Posterior cingulate gyrus (tissue), 11 donors: ENCODE data around the gene ATP9A.
"Not testable (repeated sequence)": the region's sequence is repeated elsewhere in the genome, so short reads cannot be mapped to it uniquely, and the experiment has no call there.

Experiments used
- DNase-seq, 10 donors: peaks; one replicate each; pipeline versions ENCODE4 v3.0.0 to v3.0.0-alpha.2; 2020 to 2021; ENCODE audit warnings: mixed read lengths in 3 of 10
- intact Hi-C: fragments of 100-400 bp; cut with DNase I; formaldehyde crosslinking; loops from one replicate; pipeline ENCODE4 v1.15.1; 2023

The ATP9A gene

DNA sequence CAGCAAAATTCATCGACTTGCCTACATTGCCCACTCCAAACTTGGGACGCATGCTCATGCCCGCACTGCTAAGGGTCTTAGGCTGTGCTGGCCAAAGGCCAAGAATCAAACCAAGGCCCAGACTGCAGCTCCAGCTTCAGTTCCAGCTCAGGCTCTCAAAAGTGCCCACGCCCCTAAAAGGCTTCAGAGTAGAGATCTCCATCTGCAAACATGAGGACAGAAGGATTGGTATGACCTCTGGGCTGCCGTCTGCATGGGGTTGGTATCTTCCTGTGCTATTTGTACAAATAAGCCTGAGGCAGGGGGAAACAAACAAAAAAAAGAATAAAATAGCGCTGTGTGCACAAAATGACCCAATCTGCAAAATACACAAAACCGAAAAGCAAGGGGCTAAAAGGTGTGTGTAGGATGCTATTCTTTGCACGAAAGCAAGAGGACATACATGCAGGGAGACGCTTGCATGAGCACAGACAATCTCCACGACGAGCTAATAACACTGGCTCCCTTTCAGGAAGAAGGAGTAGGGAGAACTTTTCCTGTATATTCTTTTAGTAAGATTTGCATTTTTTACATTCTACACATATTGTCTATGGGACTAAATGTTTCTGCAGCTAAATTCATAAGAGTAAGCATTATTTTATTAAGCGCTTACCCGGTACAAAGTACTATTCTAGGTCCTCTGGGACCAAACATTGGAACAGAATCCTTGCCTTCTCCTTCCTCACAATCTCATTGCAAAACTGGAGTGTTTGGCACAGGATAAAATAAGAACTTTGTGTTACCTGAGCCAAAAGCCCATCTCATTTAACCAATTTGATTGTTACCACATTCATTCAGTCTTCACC lies 33.1 kb downstream of the ATP9A start:
- DNase-seq = peak in 1 of 10 donors; percentile 58
- intact Hi-C loops = no loop called here

DNA sequence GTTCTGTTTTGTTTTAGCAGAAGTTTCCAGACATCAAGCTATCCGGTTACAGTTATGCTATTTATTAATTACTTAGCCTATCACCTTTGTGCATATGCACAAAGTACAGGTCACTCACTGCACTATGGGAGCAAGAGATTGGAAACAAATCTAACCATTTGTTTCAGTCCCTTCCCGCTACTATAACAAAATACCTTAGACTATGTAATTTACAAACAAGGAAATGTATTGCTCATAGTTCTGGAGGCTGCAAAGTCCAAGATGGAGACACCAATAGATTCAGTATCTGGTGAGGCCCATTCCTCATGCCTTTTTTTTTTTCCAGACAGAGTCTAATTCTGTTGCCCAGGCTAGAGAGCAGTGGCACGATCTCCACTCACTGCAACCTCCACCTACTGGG lies 35.1 kb downstream of the ATP9A start:
- intact Hi-C loops = no loop called here
- DNase-seq = no peak

DNA sequence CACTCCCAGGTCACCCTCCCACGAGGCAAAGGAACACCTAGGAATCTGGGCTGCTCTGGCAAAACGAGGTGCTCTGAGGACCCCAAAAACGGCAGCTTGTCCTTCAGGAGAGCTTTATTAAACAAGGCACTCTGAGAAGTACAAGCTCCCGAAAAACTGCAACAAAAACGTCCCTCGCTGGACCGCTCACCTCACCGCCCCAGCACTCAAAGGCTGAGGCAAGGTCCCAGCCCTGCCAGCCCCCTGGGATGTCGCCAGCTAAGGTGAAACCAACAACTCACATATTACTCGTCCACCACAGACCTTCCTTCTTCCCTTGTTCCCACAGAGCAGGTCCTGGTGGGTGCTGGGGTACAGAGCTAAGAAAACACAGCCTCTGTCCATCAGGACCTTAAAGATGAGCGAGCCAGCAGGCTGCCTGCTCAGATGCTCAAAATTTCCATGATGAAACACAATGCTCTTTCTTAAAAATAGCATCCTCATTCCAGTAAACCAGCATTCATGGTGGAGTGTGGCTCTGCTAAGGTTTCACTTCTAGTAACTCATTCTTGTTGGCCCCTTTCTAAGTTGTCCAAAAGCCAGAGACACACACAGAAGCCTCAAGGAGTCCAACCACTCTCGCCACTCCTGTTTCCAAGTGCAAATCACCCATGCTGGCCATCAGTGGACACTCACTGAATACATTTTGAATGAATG lies 35.9 kb downstream of the ATP9A start:
- DNase-seq = peak in 2 of 10 donors; percentile 18 to 79
- intact Hi-C loops = no loop called here

DNA sequence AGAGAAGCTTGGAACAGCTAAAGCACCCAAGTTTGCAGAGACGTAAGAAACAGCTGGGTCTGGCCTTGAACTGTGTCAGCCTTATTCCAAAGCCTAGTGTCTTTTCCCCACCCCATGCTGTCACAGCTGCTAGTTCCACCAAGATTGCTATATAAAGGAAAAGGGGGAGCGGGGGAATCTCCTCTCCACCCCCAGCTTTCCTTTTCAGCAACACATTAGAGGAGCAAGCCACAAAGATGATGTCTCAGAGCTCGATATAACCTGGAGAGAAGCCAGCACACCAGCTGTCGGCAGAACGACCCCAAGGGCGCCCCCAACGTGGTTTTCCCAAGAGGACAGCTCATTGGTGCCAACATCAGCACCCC lies 36.5 kb downstream of the ATP9A start:
- intact Hi-C loops = no loop called here
- DNase-seq = peak in 1 of 10 donors; percentile 22

DNA sequence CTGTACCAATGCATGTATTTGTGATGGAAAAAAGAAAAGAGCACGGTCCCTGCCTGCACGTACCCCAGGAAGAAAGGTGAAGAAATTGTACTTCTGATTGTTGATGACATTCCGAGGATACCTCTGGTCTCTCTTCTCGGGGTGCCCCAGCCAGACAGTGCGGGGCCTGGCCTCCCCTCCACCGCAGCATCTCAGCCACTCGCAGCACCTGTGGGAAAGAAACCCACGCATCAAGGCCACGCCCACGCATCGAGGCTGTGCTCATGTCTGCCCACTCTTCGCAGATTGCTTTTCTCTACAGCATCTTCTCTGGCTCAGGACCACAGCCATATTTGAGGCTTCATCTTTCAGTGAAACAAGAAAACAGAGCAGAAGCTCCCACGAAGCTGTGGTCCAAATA lies 38.4 kb downstream of the ATP9A start:
- intact Hi-C loops = no loop called here
- peak in 3 of 10 donors; percentile 37 to 85 (median 77) for DNase-seq

DNA sequence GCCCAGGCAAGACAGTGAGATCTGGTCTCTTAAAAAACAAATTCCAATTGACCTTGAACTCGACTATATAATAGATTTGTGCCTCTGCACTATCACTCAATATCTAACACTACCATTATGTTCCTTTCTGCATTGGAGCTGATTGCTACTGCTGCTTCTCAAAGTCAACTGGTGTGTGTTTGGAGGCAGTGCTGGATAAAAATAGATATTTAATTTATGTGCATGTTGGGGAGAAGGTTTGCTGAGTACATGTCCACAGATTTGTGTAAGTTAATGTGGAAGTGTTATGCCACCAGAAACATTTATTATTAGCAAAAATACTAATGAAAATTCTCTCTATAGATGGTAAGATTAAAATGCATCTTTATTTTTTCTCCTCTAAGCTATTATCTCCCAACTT lies 39.5 kb downstream of the ATP9A start:
- DNase-seq = no peak

DNA sequence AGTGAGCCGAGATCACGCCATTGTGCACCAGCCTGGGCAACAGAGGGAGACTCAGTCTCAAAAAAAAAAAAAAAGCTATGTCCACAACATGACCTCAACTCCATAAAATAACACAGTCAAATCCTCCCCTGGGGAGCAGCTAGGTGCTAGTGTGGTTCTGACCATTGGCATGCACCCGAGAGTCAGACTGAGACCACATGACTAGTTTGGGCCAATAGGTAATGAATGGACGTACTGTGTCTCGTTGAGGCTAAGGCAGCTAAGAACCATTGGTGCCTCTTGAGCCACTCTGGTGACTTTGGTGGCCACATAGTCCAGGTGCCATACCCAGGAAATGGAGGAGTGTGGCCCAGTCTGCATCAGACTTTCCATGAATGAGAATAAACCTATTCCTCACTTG lies 40.3 kb downstream of the ATP9A start:
- intact Hi-C loops = no loop called here
- peak in 1 of 10 donors; percentile 28 for DNase-seq

More for the DNA sequence above, 39.5 kb downstream of the ATP9A start:
- intact Hi-C loops = no loop called here

DNA sequence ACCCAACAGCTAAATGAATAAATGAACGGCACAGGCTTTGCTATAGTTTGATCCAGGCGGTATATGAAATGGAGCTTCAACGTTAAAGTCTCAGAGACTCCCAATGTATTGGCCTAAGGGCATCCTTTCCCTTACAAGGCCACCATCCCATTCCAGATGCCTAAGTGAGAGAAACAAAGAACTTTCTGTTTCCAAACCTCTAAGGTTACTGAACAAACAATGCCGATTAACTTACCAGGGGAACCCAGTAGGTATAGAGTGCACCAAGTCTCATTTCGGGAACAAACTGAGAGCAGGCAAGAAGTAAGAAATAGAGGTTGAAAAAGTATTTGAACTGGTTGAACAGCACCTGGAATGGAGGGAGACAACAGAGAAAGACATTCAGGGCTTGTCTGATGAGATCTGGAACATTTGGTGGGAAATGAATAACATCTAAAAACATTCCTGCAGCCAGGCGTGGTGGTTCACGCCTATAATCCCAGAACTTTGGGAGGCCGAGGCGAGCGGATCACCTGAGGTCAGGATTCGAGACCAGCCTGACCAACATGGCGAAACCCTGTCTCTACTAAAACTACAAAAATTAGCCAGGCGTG lies 42.5 kb downstream of the ATP9A start:
- no peak for DNase-seq
- intact Hi-C loops = no loop called here

DNA sequence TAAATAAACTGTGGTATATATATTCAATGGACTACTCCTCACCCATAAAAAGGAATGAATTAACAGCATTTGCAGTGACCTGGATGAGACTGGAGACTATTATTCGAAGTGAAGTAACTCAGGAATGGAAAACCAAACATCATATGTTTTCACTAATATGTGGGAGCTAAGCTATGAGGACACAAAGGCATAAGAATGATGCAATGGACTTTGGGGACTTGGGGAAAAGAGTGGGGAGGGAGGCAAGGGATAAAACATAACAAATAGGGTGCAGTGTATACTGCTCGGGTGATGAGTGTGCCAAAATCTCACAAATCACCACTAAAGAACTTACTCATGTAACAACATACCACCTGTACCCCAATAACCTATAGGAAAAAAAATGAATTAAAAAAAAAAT lies 45.2 kb downstream of the ATP9A start:
- intact Hi-C loops, DNase-seq: not testable (repeated sequence)

DNA sequence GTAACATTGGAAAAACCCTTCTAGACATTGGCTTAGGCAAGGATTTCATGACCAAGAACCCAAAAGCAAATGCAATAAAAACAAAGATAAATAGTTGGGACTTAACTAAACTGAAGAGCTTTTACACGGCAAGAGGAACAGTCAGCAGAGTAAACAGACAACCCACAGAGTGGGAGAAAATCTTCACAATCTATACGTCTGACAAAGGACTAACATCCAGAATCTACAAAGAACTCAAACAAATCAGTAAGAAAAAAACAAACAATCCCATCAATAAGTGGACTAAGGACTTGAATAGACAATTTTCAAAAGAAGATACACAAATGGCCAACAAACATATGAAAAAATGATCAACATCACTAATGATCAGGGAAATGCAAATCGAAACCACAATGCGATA lies 45.9 kb downstream of the ATP9A start:
- DNase-seq, intact Hi-C loops: not testable (repeated sequence)

DNA sequence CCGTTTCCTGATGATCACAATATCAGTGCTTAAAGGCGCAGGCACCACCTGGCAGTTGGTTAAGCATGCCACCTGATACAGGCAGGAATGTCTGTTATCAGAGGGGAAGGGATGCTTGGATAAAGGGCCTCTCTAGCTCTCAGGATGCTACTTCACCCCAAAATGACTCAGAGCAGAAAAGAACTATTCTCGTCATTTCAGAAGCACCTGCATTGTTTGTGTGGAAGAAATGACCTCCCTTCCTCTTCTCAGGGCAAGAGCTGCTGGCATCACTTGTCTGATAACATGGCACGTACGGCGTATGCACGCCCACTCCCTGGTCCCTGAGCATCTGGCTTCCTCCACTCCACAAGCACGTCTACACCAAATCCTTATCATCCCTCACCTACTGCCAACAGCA lies 47.3 kb downstream of the ATP9A start:
- intact Hi-C loops = no loop called here
- DNase-seq = peak in 1 of 10 donors; percentile 27

DNA sequence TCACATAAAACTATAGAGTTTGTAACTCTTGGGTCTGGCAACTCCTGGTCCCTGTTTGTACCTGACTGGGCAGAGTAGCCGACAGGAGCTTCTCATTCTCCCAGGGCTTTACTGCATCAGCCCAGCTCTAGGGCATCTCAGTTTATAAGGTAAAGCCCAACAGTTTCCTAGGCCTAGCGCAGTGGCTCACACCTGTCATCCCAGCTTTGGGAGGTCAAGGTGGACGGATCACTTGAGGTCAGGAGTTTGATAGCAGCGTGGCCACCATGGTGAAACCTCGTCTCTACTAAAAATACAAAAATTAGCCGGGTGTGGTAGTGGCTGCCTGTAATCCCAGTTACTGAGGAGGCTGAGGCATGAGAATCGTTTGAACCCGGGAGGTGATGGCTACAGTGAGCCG lies 47.8 kb downstream of the ATP9A start:
- intact Hi-C loops = no loop called here
- DNase-seq = no peak

DNA sequence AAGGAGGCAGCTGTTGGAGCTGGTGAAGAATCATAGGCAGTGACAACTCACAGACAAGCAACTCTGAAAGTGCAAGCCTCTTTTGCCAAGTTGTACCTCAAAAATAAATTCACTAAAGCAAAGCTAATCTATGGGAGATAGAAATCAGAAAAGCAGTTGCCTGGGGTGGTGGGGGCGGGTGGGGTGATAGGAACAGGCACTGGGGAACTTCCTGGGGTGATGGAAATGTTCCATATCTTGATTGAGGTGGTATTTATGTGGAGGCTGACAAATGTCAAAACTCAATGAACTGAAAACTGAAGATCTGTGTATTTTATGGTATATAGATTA lies 52.4 kb downstream of the ATP9A start:
- intact Hi-C loops = no loop called here
- no peak for DNase-seq

DNA sequence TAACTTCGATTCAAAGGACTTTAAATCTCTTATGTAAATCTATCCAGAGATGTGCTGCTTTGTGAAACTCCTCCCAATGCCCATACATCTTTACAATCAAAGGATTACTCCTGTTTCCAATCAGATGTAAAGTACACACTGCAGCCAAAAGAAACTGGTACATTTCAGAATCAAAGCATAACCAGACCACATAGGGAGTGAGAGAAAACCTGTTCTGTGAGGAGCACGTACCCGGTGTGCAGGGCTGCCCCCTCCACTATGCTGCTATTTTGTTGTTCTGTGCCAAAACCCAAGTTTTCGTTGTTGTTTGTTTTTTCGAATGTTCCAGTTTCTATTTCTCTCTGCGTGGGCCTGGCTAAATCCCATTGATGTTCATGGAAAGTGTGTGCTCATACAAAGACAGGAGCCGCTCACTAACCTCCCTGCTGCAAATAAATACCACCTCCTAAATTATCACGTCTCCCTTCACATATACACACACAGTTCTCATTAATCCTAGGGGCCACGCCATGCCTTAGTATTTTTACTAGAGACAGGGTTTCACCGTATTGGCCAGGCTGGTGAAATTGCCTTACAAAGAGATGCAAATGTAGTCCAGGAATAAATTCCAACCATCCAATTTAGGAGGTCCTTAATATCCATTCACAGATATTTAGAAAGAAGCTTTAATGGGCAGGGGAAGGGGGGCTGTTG lies 52.9 kb downstream of the ATP9A start:
- DNase-seq = no peak
- intact Hi-C loops = no loop called here

DNA sequence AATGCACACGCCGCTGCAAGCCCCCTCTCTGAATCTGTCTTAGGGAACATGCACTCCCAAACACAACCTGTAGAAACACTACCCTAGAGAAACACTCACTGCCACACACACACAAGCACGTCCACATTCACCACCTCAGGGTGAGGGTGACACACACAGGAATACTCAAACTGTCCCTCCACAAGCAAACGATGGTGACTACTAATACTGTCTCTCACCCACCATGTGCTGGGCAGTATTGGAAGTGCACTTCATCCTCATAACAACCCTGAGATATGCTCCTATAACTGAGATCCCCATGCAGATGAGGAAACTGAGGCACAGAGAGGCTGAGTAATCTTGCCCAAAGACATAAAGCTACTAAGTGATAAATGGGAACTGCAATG lies 55.0 kb downstream of the ATP9A start:
- DNase-seq = no peak
- intact Hi-C loops = no loop called here

DNA sequence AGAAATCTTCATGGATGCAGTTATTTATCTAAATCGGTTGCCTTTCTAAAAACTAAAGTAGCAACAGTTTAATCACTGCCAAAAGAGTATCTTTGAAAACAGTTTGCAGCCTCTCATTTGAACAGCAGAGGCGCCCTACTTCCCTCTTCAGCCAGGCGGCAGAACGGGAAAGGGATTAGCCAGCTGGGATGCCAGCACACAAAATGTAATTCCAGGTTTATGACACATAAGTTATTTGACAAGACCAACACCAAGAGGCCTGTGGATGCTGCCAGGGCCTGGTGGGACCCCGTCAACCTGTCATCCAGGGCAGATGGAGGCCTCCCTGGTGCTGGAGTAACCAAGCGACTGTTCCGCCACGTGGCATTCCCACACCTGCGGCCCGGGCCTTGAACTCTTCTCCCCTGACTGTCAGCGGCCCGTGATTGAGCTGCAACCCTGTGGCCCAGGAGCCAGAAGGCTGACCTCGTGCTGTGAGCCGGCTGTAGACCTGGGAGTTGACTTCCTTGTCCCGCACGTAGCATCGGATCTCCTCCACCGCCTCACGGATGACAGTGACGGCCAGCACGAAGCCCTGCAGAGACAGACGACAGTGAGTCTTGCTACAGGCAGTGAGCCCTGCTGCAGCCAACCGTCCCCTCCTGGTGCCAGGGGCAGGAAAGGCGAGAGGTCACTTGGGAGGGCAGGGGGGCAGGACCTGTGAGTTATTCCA lies 55.5 kb downstream of the ATP9A start:
- intact Hi-C loops = no loop called here
- DNase-seq = peak in 6 of 10 donors; percentile 27 to 73 (median 40)

DNA sequence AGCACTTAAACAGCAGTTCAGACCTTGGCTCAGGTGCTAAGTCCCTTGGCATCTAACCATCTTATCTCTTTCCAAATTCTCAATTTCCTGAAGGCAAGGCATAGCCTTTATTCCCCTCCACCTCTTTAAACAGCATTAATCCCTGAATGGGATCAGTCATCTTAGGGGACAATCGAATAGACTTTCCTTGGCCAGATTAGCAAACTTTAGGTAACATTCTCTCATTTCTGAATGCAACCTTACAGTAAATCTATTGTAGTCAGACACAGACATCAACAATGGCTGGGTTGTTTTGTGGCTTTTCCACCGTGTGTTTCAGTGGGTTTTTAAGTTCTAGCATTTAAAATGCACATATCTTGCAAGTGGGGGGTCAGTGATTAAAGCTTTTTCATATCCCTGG lies 56.8 kb downstream of the ATP9A start:
- no peak for DNase-seq
- intact Hi-C loops = no loop called here

DNA sequence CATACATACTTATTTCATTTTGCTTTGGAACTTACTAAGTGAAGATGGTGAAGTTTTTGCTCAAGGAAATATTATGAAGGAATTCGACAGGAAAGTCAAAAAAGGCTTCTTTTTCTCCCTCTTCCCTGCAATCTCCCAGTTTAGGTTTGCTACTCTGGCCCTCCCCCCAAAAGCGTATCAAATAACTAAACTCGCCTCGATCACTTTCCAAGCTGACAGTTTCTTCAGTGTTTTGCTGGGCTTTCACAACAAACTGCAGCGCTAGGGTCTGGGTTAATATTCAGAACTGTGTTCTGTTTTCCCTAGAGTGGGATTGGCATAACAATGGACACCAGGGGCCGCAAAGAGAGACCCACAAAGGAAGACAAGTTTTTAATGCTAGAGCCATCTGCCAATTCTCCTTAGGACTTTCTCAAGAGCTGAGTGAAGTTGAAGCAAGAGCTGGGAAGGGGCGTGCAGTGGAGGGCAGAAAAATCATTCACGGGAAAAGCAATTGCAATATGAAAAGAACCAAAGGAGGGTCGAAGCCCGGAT lies 57.8 kb downstream of the ATP9A start:
- intact Hi-C loops = no loop called here
- no peak for DNase-seq

DNA sequence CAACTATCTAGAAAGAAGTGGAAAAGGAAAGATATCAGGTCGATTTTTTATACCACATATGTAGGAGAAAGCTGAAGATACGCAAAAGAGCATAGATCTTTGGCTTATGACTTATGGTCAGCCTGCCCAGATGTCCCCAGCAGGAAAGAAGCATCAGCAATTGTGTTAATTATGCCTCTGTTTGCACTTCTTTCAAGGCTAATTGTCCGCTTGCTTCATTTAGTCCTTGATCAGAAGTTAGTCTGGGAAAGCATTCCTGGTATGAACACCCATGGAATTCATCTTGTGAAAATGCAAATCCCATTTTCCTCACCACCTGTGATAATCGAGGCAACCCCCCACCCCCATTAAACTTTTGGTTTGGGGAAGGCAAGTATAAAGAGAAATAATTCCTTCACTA lies 62.8 kb downstream of the ATP9A start:
- no peak for DNase-seq
- intact Hi-C loops = loop anchor here (10.0 kb wide), 1 partner anchor 379 kb away; no protein-coding TSS in a partner anchor
